ENCODE results near the gene IQSEC1.

The IQSEC1 gene

GRCh38 chr3:13067778-13068177 is 5.5 kb downstream of the IQSEC1 start:
- no peak overlapping the region for H3K4me3 ChIP-seq (ENCODE audit: low read depth, low read length)
- DNase-seq (ENCODE audit: low read depth), result no peak
- TF ChIP-seq, protein P1, sequence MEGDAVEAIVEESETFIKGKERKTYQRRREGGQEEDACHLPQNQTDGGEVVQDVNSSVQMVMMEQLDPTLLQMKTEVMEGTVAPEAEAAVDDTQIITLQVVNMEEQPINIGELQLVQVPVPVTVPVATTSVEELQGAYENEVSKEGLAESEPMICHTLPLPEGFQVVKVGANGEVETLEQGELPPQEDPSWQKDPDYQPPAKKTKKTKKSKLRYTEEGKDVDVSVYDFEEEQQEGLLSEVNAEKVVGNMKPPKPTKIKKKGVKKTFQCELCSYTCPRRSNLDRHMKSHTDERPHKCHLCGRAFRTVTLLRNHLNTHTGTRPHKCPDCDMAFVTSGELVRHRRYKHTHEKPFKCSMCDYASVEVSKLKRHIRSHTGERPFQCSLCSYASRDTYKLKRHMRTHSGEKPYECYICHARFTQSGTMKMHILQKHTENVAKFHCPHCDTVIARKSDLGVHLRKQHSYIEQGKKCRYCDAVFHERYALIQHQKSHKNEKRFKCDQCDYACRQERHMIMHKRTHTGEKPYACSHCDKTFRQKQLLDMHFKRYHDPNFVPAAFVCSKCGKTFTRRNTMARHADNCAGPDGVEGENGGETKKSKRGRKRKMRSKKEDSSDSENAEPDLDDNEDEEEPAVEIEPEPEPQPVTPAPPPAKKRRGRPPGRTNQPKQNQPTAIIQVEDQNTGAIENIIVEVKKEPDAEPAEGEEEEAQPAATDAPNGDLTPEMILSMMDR (IDR thresholded peaks at IDR 0.05; ENCODE audit: insufficient read depth, low read depth, low read length, missing control alignments), result no peak

DNA sequence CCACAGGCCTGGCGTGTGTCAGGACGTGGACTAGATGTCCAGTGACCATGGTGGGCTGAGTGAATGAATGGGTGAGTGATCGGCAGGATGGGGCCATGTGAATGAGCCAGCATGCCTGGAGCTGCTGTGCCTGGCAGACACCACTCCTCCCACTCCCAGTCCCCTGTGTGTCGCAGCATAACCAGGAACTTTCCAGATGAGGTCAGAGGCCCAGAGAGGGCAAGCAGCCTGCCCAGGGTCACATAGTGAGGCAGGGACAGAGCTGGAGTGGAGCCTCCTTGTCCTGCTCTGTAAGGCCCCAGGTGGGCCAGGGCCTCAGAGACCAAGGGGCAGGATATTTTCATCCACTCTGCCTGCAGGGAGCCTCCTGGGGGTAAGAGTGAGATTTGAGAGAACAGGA is 6.4 kb downstream of the IQSEC1 start:
- no peak overlapping the region for H3K4me3 ChIP-seq (ENCODE audit: low read depth, low read length)
- DNase-seq (ENCODE audit: low read depth), result no peak
- TF ChIP-seq, protein P1 (IDR thresholded peaks at IDR 0.05; ENCODE audit: insufficient read depth, low read depth, low read length, missing control alignments), result no peak

GRCh38 chr3:13066236-13066635 is 7.0 kb downstream of the IQSEC1 start:
- TF ChIP-seq, protein P1 (IDR thresholded peaks at IDR 0.05; ENCODE audit: insufficient read depth, low read depth, low read length, missing control alignments), result no peak
- DNase-seq (ENCODE audit: low read depth), result no peak
- no peak overlapping the region for H3K4me3 ChIP-seq (ENCODE audit: low read depth, low read length)

- TF ChIP-seq, protein P1 (IDR thresholded peaks at IDR 0.05; ENCODE audit: insufficient read depth, low read depth, low read length, missing control alignments), result no peak
Measured at GRCh38 chr3:13065727-13066126, 7.5 kb downstream of the IQSEC1 start.

DNA sequence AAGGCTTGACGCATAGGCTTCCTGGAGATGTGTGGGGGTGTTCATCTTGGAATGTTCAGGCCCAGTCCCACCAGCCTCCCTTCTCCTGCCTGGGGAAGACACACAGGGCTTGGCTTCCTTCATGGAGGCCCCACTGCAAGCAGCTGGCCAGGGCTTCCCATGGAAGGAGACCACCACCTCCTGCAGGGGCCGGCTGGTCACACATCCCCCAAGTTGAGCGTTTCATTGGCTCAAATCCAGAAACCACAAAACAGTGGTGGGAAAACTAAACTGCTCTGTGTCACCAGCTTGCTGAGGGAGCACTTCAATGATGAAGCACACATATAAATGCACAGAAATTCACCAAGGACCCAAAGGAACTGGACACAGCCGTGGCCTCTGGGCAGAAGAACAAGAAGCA is 8.3 kb downstream of the IQSEC1 start:
- no peak overlapping the region for H3K4me3 ChIP-seq (ENCODE audit: low read depth, low read length)
- DNase-seq (ENCODE audit: low read depth), result no peak
- TF ChIP-seq, protein P1 (IDR thresholded peaks at IDR 0.05; ENCODE audit: insufficient read depth, low read depth, low read length, missing control alignments), result no peak

More at GRCh38 chr3:13065727-13066126, 7.5 kb downstream of the IQSEC1 start:
- H3K4me3 ChIP-seq (ENCODE audit: low read depth, low read length), result no peak overlapping the region
- no peak for DNase-seq (ENCODE audit: low read depth)

DNA sequence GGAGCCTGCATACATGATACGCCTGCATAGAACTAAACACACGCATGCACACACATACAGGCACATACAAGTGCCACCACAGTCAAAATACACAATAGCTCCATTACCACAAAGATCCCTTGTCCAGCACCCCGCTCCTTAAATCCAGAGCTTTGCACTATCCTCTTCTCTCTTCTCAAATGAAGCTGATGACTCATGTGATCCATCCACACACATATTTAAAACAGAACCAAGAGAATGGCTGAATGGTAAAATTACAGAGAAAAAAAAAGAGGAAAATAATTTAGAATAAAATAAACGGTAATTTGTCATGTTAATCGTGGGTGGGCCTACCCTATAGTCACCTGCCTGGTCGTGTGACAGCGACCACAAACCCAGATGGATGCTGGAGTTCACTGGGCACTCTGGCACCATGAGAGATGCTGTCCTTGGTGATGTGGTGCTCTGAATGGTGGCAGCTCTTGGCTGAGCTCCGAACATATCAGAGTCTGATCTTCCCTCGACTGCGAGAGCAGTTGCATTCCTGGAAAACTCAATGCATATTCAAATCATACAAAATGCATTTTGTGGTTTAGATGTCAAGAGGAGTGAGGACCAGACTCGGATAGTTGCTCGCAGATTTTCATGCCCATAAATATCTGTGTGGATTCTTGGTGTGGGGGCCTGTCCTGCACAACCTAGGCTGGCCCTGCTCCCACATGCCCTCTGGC is 8.9 kb downstream of the IQSEC1 start:
- DNase-seq (ENCODE audit: low read depth), result no peak
- TF ChIP-seq, protein P1 (IDR thresholded peaks at IDR 0.05; ENCODE audit: insufficient read depth, low read depth, low read length, missing control alignments), result no peak
- no peak overlapping the region for H3K4me3 ChIP-seq (ENCODE audit: low read depth, low read length)

- no peak overlapping the region for H3K4me3 ChIP-seq (ENCODE audit: low read depth, low read length)
- TF ChIP-seq, protein P1 (IDR thresholded peaks at IDR 0.05; ENCODE audit: insufficient read depth, low read depth, low read length, missing control alignments), result no peak
- no peak for DNase-seq (ENCODE audit: low read depth)
Measured at GRCh38 chr3:13063225-13063624, 10.0 kb downstream of the IQSEC1 start.

Measured in GM12865 (cell line).